Measurements from ENCODE around the gene PDSS2. TPM values are rescaled to one million over a fixed set of nuclear protein-coding genes. Genes with fewer than 3 reads are reported as not detected.

The PDSS2 gene
- polyA plus RNA-seq, 1 donor (not counting 4 experiments of a cell fraction or from before 2014, with no cell fraction given): 12.5 TPM

DNA sequence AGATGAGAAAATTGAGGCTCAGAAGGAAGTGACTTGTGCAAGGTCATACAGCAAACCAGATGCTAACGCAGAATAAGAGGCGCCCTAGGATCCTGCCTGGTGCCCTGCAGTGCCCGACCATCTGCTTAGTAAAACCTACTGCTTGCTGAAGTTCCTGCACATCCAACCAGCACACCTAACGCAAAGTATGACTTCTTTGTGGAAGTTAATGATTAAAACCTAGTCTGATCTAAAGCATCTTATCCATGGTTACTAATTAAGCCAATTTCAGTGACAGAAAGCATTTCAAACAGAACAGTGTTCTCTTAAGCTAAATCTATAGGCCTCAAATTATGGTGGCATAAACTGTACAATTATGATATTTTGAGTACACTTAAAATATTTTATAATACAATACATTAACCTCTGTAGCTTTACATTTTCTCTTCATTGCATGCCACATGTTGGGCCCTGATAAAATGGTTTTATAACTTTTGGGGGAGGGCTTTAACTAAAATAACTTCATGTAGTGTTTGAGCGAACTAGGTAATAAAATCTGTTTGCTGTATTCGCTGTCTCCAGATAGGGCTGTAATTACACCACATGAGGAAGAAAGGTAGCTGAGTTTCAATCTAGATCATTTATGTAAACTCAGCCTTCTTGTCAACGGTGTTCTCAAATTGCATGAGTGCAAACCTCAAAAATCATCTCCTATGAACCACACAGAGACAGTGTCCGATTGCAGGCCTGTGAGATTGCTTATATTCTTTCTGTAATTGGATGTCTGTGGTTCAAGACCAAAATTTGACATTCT is 306.5 kb downstream of the PDSS2 start:
- Histone ChIP-seq H3K9ac (ENCODE audit: control insufficient read depth, extremely low read depth, insufficient read depth, low read length) (no peak overlapping the region), H3K4me3 (ENCODE audit: control insufficient read depth in 2 of 3, extremely low read depth in 1 of 3, insufficient read depth in 2 of 3, low read depth in 1 of 3, low read length in 3 of 3) (no peak overlapping the region)

GRCh38 chr6:107144666-107145065 is 314.7 kb downstream of the PDSS2 start:
- H3K4me2 ChIP-seq (ENCODE audit: control insufficient read depth, extremely low read depth, insufficient read depth, low read depth, low read length): no peak overlapping the region
- no peaks in the 10 kb centered on the region for H3K36me3 ChIP-seq (ENCODE audit: control insufficient read depth in 2 of 2, extremely low read depth in 1 of 2, insufficient read depth in 2 of 2, low read length in 2 of 2)
- no peaks in the 10 kb centered on the region for H3K4me1 ChIP-seq (ENCODE audit: control insufficient read depth, extremely low read depth, insufficient read depth, low read length)
- H3K4me3 ChIP-seq (ENCODE audit: control insufficient read depth in 2 of 3, extremely low read depth in 1 of 3, insufficient read depth in 2 of 3, low read depth in 1 of 3, low read length in 3 of 3): no peak overlapping the region
- no peaks in the 10 kb centered on the region for H3K9me1 ChIP-seq (ENCODE audit: control insufficient read depth, extremely low read depth, insufficient read depth, low read length)
- FAIRE-seq: no peak
- DNase-seq (ENCODE audit: low read depth, low spot score): no peak
- no peak overlapping the region for H2AFZ ChIP-seq (ENCODE audit: control insufficient read depth, low read length)
- TF ChIP-seq CTCF (optimal IDR thresholded peaks at IDR 0.05 in 1 of 3, IDR thresholded peaks at IDR 0.05 in 1 of 3, conservative IDR thresholded peaks at IDR 0.05 in 1 of 3; ENCODE audit: extremely low read depth in 1 of 3, insufficient read depth in 2 of 3, low read length in 3 of 3): no peak
- TF ChIP-seq EZH2 (IDR thresholded peaks at IDR 0.05; ENCODE audit: low read length): no peak
- no peaks in the 10 kb centered on the region for H3K27me3 ChIP-seq (ENCODE audit: control insufficient read depth, extremely low read depth, insufficient read depth, low read length)
- dilution Hi-C loops (cut with MboI; ENCODE audit: extremely low pct_ligation_motif_present, low sequenced_read_pairs): no loop called here
- no peaks in the 10 kb centered on the region for H3K9me3 ChIP-seq (ENCODE audit: control insufficient read depth, low read depth, low read length)
- no peaks in the 10 kb centered on the region for H3K79me2 ChIP-seq (ENCODE audit: control insufficient read depth, insufficient read depth, low read length)
- no peak overlapping the region for H3K27ac ChIP-seq (ENCODE audit: control insufficient read depth, insufficient read depth, low read length)
- no peaks in the 10 kb centered on the region for H4K20me1 ChIP-seq (ENCODE audit: control insufficient read depth, extremely low read depth, insufficient read depth, low read length)
- no peak overlapping the region for H3K9ac ChIP-seq (ENCODE audit: control insufficient read depth, extremely low read depth, insufficient read depth, low read length)

More for the DNA sequence above, 306.5 kb downstream of the PDSS2 start:
- H3K36me3 ChIP-seq (ENCODE audit: control insufficient read depth in 2 of 2, extremely low read depth in 1 of 2, insufficient read depth in 2 of 2, low read length in 2 of 2): no peaks in the 10 kb centered on the region
- peaks cover 5% of the 10 kb centered on the region for H3K4me1 ChIP-seq (ENCODE audit: control insufficient read depth, extremely low read depth, insufficient read depth, low read length)
- no peak overlapping the region for H3K27ac ChIP-seq (ENCODE audit: control insufficient read depth, insufficient read depth, low read length)
- dilution Hi-C loops (cut with MboI; ENCODE audit: extremely low pct_ligation_motif_present, low sequenced_read_pairs): no loop called here
- no peaks in the 10 kb centered on the region for H3K79me2 ChIP-seq (ENCODE audit: control insufficient read depth, insufficient read depth, low read length)
- no peaks in the 10 kb centered on the region for H3K9me1 ChIP-seq (ENCODE audit: control insufficient read depth, extremely low read depth, insufficient read depth, low read length)
- TF ChIP-seq EZH2 (IDR thresholded peaks at IDR 0.05; ENCODE audit: low read length): no peak
- no peak for TF ChIP-seq CTCF (optimal IDR thresholded peaks at IDR 0.05 in 1 of 3, IDR thresholded peaks at IDR 0.05 in 1 of 3, conservative IDR thresholded peaks at IDR 0.05 in 1 of 3; ENCODE audit: extremely low read depth in 1 of 3, insufficient read depth in 2 of 3, low read length in 3 of 3)
- no peaks in the 10 kb centered on the region for H3K27me3 ChIP-seq (ENCODE audit: control insufficient read depth, extremely low read depth, insufficient read depth, low read length)
- H2AFZ ChIP-seq (ENCODE audit: control insufficient read depth, low read length): no peak overlapping the region
- DNase-seq (ENCODE audit: low read depth, low spot score) (no peak), FAIRE-seq (no peak)
- no peak overlapping the region for H3K4me2 ChIP-seq (ENCODE audit: control insufficient read depth, extremely low read depth, insufficient read depth, low read depth, low read length)
- H3K9me3 ChIP-seq (ENCODE audit: control insufficient read depth, low read depth, low read length): no peaks in the 10 kb centered on the region
- no peaks in the 10 kb centered on the region for H4K20me1 ChIP-seq (ENCODE audit: control insufficient read depth, extremely low read depth, insufficient read depth, low read length)

All from keratinocyte (primary cell).